Raji (cell line): ENCODE measurements around the gene DHRS4.

Experiments used
- POLR2A ChIP-seq: IDR thresholded peaks from 2 replicates; pipeline ENCODE4 v1.6.1; 2011; ENCODE audit warnings: low read depth, low read length, control low read depth; ENCODE audit not compliant: insufficient read depth

Gene DHRS4

GRCh38 chr14:23953464-23954278 lies at the start of gene DHRS4:
DHRS4 (plus strand) TSS chr14:23953770; CDS start chr14:23953789, 19 bp downstream.
- TF ChIP-seq POLR2A = peak; percentile 81

- no peak for TF ChIP-seq POLR2A
These were observed 43.3 kb upstream of the DHRS4 start for GRCh38 chr14:23910101-23910875.

GRCh38 chr14:23910876-23911210 lies 42.7 kb upstream of the DHRS4 start:
- no peak for TF ChIP-seq POLR2A

GRCh38 chr14:23915559-23915958 lies 38.0 kb upstream of the DHRS4 start:
- no peak for TF ChIP-seq POLR2A

GRCh38 chr14:23916004-23916403 lies 37.6 kb upstream of the DHRS4 start:
- TF ChIP-seq POLR2A = no peak

- TF ChIP-seq POLR2A = no peak
These were observed 37.1 kb upstream of the DHRS4 start for GRCh38 chr14:23916446-23916845.

- TF ChIP-seq POLR2A = no peak
These were observed 31.0 kb upstream of the DHRS4 start for GRCh38 chr14:23922545-23922944.

GRCh38 chr14:23925523-23926075 lies 28.0 kb upstream of the DHRS4 start:
- TF ChIP-seq POLR2A = no peak

- no peak for TF ChIP-seq POLR2A
These were observed 27.0 kb upstream of the DHRS4 start for GRCh38 chr14:23926543-23926942.

GRCh38 chr14:23929136-23929535 lies 24.4 kb upstream of the DHRS4 start:
- no peak for TF ChIP-seq POLR2A

GRCh38 chr14:23929822-23930294 lies 23.7 kb upstream of the DHRS4 start:
- no peak for TF ChIP-seq POLR2A

- no peak for TF ChIP-seq POLR2A
These were observed 22.8 kb upstream of the DHRS4 start for GRCh38 chr14:23930742-23931141.

- no peak for TF ChIP-seq POLR2A
These were observed 21.8 kb upstream of the DHRS4 start for GRCh38 chr14:23931721-23932289.

- TF ChIP-seq POLR2A = no peak
These were observed 20.9 kb upstream of the DHRS4 start for GRCh38 chr14:23932639-23933038.

- no peak for TF ChIP-seq POLR2A
These were observed 20.3 kb upstream of the DHRS4 start for GRCh38 chr14:23933108-23933741.
